ENCODE data around the gene CHID1. TPM values are rescaled to one million over a fixed set of nuclear protein-coding genes. Genes with fewer than 3 reads are reported as not detected.

CHID1 gene
- total and polyA plus RNA-seq, 2 of the 8 experiments (the other 6 are each of a cell fraction or from before 2014, with no cell fraction given): 81.2 to 88.5 TPM

GRCh38 chr11:947744-948143 lies 37.1 kb upstream of the CHID1 start:
- H3K14ac ChIP-seq (ENCODE audit: insufficient read length): no peak overlapping the region
- H3K27ac ChIP-seq (ENCODE audit: low read depth, low read length): no peak overlapping the region
- ChIA-PET POLR2A (ENCODE audit: partially characterized antibody) (interaction anchor here (5.6 kb wide), 1 partner anchor 14 kb away, joined by 33 read pairs; no protein-coding TSS in a partner anchor), CTCF (ENCODE audit: partially characterized antibody) (interaction anchor here (1.0 to 6.3 kb wide), 2 partner anchors 21 to 24 kb away, joined by 3 to 48 read pairs; partner anchors contain the start of gene AP2A2)
- peaks cover 1% of the 10 kb centered on the region for H3K79me1 ChIP-seq (ENCODE audit: low read depth, low read length)
- peaks cover 0 to 50% of the 10 kb centered on the region in 2 experiments; a peak in 3 of 4 replicates for H3K79me2 ChIP-seq (ENCODE audit: control insufficient read depth in 1 of 2, insufficient read depth in 2 of 2, low read length in 2 of 2)
- peaks cover 0 to 2% of the 10 kb centered on the region in 2 experiments for H4K20me1 ChIP-seq (replicated peaks in 1 of 2; ENCODE audit: control insufficient read depth in 1 of 2, insufficient read depth in 2 of 2, low read length in 2 of 2)
- H2AFZ ChIP-seq (ENCODE audit: low read length): no peak overlapping the region
- no peak for DNase-seq (ENCODE audit: low read depth in 1 of 2, low spot score in 2 of 2)
- no peaks in the 10 kb centered on the region for H3K27me3 ChIP-seq (replicated peaks in 1 of 4; ENCODE audit: control insufficient read depth in 3 of 4, extremely low read depth in 1 of 4, insufficient read depth in 3 of 4, low read length in 3 of 4)
- H3K56ac ChIP-seq (replicated peaks; ENCODE audit: insufficient read length, low read depth, low read length): no peak overlapping the region
- no peak overlapping the region for H2BK20ac ChIP-seq (ENCODE audit: low read length)
- no peak overlapping the region for H2BK12ac ChIP-seq (ENCODE audit: low read depth, low read length)
- no peak overlapping the region for H3K9ac ChIP-seq (replicated peaks in 1 of 4; ENCODE audit: extremely low read depth in 1 of 4, low read depth in 3 of 4, low read length in 3 of 4)
- no peak for TF ChIP-seq CTCF (IDR thresholded peaks at IDR 0.05; ENCODE audit: control extremely low read depth in 1 of 3, insufficient read depth in 1 of 3, low read depth in 1 of 3, low read length in 3 of 3)
- no peak for TF ChIP-seq RFX5 (IDR thresholded peaks at IDR 0.05; ENCODE audit: borderline replicate concordance, low read depth, low read length)
- TF ChIP-seq SP2 (IDR thresholded peaks at IDR 0.05; ENCODE audit: low read length): no peak
- no peak overlapping the region for H3K4me2 ChIP-seq (ENCODE audit: insufficient read depth in 1 of 2, low read depth in 2 of 2, low read length in 2 of 2)
- WGBS, 2 experiments (ENCODE audit: extremely low coverage in 1 of 2, insufficient coverage in 1 of 2, insufficient read length in 1 of 2, insufficient replicate concordance in 2 of 2, low coverage in 1 of 2, low lambda C conversion rate in 2 of 2, missing lambda C conversion rate in 1 of 2): 92% methylated on average over 4 of the region's 4 CpGs; no CpG with 5 or more reads in 1 of the 2 experiments
- H3K4me3 ChIP-seq (ENCODE audit: extremely low read depth in 1 of 4, insufficient read depth in 2 of 4, low read depth in 3 of 4, low read length in 4 of 4): no peak overlapping the region
- H3K36me3 ChIP-seq (ENCODE audit: control insufficient read depth in 2 of 4, insufficient read depth in 4 of 4, low read length in 3 of 4): peaks cover 0 to 3% (median 1%) of the 10 kb centered on the region in 4 experiments; a peak in 2 of 8 replicates
- no peak overlapping the region for H2BK120ac ChIP-seq (replicated peaks; ENCODE audit: low read depth, low read length)
- H3K23me2 ChIP-seq (ENCODE audit: low read depth, low read length): peaks cover 3% of the 10 kb centered on the region; the same call in 1 of the 2 replicates
- peaks cover 18 to 37% (median 24%) of the 10 kb centered on the region in 4 experiments for H3K4me1 ChIP-seq (replicated peaks in 1 of 4; ENCODE audit: control insufficient read depth in 3 of 4, insufficient read depth in 4 of 4, low read length in 3 of 4)
- H4K91ac ChIP-seq (replicated peaks; ENCODE audit: insufficient read length, low read length): no peak overlapping the region
- no peak overlapping the region for H3K4ac ChIP-seq (replicated peaks; ENCODE audit: insufficient read length, low read depth, low read length)
- H4K8ac ChIP-seq (ENCODE audit: extremely low read depth, insufficient read depth, low read length): no peak overlapping the region
- H4K5ac ChIP-seq (ENCODE audit: insufficient read length, low read depth, low read length): no peak overlapping the region
- H2BK15ac ChIP-seq (ENCODE audit: low read length): no peak overlapping the region
- no peak overlapping the region for H3K23ac ChIP-seq (ENCODE audit: insufficient read length)
- no peak overlapping the region; the same call in 1 of the 2 replicates for H3K18ac ChIP-seq (ENCODE audit: extremely low read depth, low read length)
- no peak overlapping the region for H2BK5ac ChIP-seq (ENCODE audit: low read depth, low read length)
- no peak for FAIRE-seq
- H3K9me3 ChIP-seq (ENCODE audit: insufficient read depth in 2 of 2, low read depth in 1 of 2, low read length in 1 of 2): no peaks in the 10 kb centered on the region
- no peak overlapping the region for H2AK5ac ChIP-seq (ENCODE audit: low read depth, low read length)
